NB4 (cell line): ENCODE results near the gene CRB1.

Source experiments
- DNase-seq: peaks from one replicate; pipeline ENCODE4 v3.0.0; 2010; ENCODE audit warnings: low read depth
- H3K4me3 ChIP-seq: one replicate; pipeline ENCODE4 v1.5.1; 2011; ENCODE audit warnings: mild to moderate bottlenecking, low read depth, low read length, moderate library complexity
- MYC ChIP-seq: IDR thresholded peaks from 2 replicates; pipeline ENCODE4 v1.6.1; 2011; ENCODE audit warnings: low read depth, low read length
- POLR2A ChIP-seq: IDR thresholded peaks from 2 replicates; pipeline ENCODE4 v1.6.1; 2011; ENCODE audit warnings: mild to moderate bottlenecking; ENCODE audit not compliant: insufficient read length; ENCODE audit errors: extremely low read depth
- TF ChIP-seq, protein P1 (sequence below): IDR thresholded peaks from one replicate; pipeline ENCODE4 v1.5.1; 2012; ENCODE audit warnings: low read depth, low read length
- TF ChIP-seq, protein P2 (sequence below): IDR thresholded peaks from 2 replicates; pipeline ENCODE4 v1.6.1; 2011; ENCODE audit warnings: low read depth, low read length

CRB1 gene

DNA sequence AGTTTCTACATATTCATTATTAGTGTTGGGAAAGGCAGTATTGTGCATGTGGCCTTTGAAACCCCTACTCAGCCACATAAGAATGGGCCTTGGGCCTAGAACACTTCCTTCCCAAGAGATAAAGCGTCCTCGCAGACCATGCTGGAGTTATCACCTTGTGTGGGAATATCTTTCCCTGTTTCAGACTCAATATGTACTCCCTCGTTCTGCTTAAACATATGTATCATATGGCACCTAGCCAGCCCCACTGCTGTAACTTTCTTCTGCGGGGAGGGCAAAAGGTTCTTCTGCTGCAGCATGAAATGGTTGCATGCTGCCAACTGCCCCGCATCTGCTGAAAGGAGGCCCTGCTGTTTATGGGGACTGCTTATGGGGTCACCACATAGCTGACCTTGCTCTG, 92.0 kb downstream of the CRB1 start:
- TF ChIP-seq, protein P1, sequence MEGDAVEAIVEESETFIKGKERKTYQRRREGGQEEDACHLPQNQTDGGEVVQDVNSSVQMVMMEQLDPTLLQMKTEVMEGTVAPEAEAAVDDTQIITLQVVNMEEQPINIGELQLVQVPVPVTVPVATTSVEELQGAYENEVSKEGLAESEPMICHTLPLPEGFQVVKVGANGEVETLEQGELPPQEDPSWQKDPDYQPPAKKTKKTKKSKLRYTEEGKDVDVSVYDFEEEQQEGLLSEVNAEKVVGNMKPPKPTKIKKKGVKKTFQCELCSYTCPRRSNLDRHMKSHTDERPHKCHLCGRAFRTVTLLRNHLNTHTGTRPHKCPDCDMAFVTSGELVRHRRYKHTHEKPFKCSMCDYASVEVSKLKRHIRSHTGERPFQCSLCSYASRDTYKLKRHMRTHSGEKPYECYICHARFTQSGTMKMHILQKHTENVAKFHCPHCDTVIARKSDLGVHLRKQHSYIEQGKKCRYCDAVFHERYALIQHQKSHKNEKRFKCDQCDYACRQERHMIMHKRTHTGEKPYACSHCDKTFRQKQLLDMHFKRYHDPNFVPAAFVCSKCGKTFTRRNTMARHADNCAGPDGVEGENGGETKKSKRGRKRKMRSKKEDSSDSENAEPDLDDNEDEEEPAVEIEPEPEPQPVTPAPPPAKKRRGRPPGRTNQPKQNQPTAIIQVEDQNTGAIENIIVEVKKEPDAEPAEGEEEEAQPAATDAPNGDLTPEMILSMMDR: no peak
- TF ChIP-seq, protein P2, sequence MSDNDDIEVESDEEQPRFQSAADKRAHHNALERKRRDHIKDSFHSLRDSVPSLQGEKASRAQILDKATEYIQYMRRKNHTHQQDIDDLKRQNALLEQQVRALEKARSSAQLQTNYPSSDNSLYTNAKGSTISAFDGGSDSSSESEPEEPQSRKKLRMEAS: no peak
- TF ChIP-seq MYC (no peak), POLR2A (no peak)
- no peak for DNase-seq
- no peak overlapping the region for H3K4me3 ChIP-seq

DNA sequence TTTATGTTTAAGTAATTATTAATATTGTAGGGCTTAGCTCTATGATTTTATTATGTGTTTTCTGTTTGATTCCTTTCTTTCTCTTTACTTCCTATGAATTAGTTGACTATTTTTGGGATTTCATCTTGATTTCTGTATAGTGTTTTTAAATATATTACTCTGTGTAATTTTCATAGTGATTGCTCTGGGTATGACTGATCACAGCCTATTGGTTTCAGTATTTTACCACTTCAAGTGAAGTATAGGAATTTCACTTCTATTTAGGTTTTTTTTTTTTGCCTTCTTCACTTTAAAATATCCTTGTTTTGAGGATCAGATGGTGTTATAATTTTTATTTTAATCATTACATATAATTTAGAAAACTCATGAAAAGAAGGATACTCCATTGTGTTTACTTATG, 94.8 kb downstream of the CRB1 start:
- TF ChIP-seq, protein P1: no peak
- TF ChIP-seq, protein P2: no peak
- no peak for TF ChIP-seq MYC
- no peak for TF ChIP-seq POLR2A
- no peak overlapping the region for H3K4me3 ChIP-seq
- DNase-seq: no peak

DNA sequence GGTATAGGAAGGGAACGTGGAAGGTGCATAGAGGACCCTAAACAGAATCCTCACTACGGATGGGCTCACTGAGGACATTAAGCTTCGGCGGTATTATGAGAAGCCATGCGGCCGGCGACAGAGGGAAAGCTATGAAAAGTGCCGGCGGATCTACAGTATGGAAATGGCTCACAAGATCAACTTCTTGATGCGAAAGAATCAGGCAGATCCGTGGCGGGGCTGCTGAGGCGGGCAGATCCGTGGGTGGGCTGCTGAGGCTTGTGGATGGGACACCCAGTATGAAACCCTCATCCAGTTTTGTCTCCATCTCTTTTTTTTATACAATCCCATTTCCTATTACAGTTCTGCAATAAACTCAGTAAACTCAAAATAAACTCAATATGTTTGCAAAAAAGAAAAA, 95.8 kb downstream of the CRB1 start:
- no peak for TF ChIP-seq POLR2A
- TF ChIP-seq, protein P1: no peak
- TF ChIP-seq, protein P2: no peak
- no peak for TF ChIP-seq MYC
- DNase-seq: no peak
- H3K4me3 ChIP-seq: no peak overlapping the region

DNA sequence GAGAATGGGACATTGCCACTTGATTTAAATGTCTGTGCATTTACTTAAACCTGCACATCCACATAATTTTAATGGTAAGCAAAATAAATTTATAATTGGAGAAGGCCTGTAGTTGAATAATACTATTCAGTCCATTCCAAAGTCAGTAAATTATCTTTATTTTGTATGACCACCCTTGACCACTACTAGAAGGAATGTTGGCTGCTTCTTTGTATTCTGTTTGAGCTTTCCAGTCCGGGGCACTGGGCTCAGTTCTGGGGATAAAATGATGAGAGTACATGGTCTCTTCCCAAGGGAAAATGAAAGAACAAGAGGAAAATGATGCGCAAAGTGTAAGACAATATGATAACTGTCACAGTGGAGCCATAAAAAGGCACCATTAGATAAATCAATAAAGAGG, 98.9 kb downstream of the CRB1 start:
- no peak for DNase-seq
- H3K4me3 ChIP-seq: no peak overlapping the region
- TF ChIP-seq, protein P1: no peak
- TF ChIP-seq MYC (no peak), POLR2A (no peak)
- TF ChIP-seq, protein P2: no peak

DNA sequence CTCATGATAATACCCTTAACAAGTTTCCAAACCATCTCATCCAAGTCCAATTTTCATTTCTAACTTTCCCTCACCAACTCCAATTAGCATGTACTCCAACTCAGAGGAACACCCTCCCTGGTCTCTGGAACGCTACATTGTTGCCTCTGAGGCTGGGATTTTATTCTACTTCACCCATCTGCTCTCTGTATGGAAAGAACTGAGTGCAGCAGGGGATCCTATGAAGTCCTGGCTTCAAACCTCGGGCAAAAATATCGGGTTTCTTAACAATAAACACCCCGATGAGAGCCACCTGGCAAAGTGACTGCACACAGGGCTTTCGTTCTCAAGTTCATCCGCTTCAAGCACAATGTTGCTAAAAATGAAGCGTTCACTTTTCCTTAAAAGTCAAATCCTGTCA, 99.6 kb downstream of the CRB1 start:
- no peak overlapping the region for H3K4me3 ChIP-seq
- DNase-seq: no peak
- TF ChIP-seq, protein P1: no peak
- TF ChIP-seq, protein P2: no peak
- TF ChIP-seq MYC (no peak), POLR2A (no peak)

DNA sequence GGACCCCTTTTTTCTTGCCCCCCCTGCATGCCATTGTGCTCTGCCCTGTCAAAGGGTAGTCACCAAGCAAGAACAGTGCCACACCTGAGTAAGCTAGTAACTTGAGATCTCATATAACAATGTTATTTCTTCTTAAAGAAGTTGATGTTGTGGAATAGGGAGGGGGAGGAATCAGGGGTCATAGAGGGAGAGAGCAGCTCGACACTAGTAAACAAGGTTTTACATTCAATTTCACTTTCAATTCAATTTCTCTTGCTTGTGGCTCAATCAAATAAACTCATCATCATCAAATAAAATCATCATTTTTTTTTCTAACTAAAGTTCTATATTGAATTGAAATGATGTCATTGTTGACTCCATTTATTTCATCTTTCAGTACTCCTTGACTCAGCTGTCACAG, 106.4 kb downstream of the CRB1 start:
- DNase-seq: no peak
- no peak overlapping the region for H3K4me3 ChIP-seq
- TF ChIP-seq, protein P1: no peak
- TF ChIP-seq, protein P2: no peak
- no peak for TF ChIP-seq MYC
- no peak for TF ChIP-seq POLR2A
